ENCODE results near the gene C2orf80.
"Not testable (repeated sequence)": the region's sequence is repeated elsewhere in the genome, so short reads cannot be mapped to it uniquely, and the experiment has no call there.

C2orf80 gene

DNA sequence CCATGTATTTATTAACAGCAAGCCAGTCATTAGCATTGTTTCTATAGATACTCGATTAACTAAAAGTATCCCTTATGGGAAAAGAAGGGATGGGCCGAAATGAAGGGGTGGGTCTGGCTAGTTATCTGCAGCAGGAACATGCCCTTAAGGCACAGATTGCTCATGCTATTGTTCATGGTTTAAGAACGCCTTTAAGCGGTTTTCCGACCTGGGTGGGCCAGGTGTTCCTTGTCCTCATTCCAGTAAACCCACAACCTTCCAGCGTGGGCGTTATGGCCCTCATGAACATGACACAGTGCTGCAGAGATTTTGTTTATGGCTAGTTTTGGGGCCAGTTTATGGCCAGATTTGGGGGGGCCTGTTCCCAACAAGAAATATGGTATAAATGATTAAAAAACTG lies 51.5 kb downstream of the C2orf80 start:
- not testable (repeated sequence) for H3K36me3 ChIP-seq (ENCODE audit: control insufficient read depth, insufficient read depth, low read length); H3K4me3 ChIP-seq (ENCODE audit: insufficient read depth, low read depth, low read length, poor library complexity, severe bottlenecking); H3K9me3 ChIP-seq (ENCODE audit: control insufficient read depth, low read length); DNase-seq; H3K27ac ChIP-seq (ENCODE audit: insufficient read depth, low read length, poor library complexity, severe bottlenecking); H3K27me3 ChIP-seq (replicated peaks; ENCODE audit: control insufficient read depth, insufficient read depth, low read length, poor library complexity, severe bottlenecking); H3K4me1 ChIP-seq (ENCODE audit: control insufficient read depth, insufficient read depth, low read length, poor library complexity, severe bottlenecking)

DNA sequence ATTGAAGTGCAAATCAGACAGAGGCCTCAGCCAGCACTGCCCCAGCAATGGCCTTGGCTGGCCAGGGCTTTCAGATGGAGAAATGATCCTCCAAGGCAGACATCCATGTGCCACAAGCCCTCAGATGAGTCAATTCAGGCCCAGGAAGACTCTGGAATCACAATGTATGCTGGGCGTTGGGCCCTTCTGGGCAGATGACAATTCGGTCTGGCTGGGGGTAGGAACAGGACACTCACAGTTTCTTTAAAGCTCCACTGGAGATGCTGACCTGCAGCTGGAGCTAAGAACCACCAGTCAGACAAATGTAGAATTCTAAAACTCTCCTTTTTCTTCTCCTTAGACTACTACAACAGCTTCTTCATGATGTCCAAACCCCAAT lies 53.1 kb downstream of the C2orf80 start:
- Histone ChIP-seq H3K27me3 (replicated peaks; ENCODE audit: control insufficient read depth, insufficient read depth, low read length, poor library complexity, severe bottlenecking) (no peaks in the 10 kb centered on the region), H3K27ac (ENCODE audit: insufficient read depth, low read length, poor library complexity, severe bottlenecking) (no peak overlapping the region), H3K36me3 (ENCODE audit: control insufficient read depth, insufficient read depth, low read length) (no peaks in the 10 kb centered on the region), H3K4me3 (ENCODE audit: insufficient read depth, low read depth, low read length, poor library complexity, severe bottlenecking) (no peak overlapping the region), H3K4me1 (ENCODE audit: control insufficient read depth, insufficient read depth, low read length, poor library complexity, severe bottlenecking) (no peaks in the 10 kb centered on the region), H3K9me3 (ENCODE audit: control insufficient read depth, low read length) (no peaks in the 10 kb centered on the region)
- no peak for DNase-seq

DNA sequence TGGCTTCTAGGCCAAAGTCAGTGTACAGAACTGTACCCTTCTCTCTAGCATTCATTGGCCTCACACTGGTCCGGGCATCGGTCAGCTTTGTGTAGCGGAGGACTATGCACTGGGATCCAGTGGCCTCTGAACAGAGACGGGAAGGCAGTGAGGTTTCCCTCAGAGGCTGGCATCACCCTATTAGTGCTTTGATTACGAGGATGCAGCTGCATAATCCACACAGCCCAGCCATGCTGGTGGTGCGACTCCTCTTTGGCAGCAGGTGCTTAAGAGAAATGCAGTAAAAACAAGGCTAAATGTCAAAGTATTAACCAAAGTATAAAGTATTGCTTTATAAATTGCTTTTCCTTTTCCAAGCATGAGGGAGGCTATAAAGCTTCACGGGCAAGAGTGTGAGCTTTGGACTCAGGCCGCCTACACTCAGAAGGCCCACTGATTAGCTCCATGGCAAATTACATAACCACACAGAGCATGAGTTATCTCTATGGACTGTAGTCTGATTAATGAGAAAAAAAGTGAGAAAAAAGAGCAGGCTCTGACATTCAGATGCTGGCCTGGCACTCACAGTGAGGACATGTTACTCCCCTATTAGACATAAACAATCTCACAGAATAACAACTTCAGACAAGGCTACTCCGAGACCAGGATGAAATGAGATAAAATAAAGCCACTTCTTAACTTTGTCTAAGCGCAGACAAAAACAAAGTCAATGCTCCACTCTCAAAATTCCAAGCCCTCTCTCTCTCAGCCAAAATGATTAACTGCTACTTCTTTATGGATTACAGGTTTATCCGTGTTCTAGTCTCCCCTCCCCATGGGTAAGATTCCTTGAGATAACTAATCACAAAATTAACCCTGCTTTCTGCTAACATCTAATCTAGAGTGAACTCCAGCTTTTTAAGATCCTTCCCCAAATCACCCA lies 53.8 kb downstream of the C2orf80 start:
- no peaks in the 10 kb centered on the region for H3K4me1 ChIP-seq (ENCODE audit: control insufficient read depth, insufficient read depth, low read length, poor library complexity, severe bottlenecking)
- no peaks in the 10 kb centered on the region for H3K36me3 ChIP-seq (ENCODE audit: control insufficient read depth, insufficient read depth, low read length)
- no peak for DNase-seq
- H3K27ac ChIP-seq (ENCODE audit: insufficient read depth, low read length, poor library complexity, severe bottlenecking), result no peak overlapping the region
- H3K4me3 ChIP-seq (ENCODE audit: insufficient read depth, low read depth, low read length, poor library complexity, severe bottlenecking), result no peak overlapping the region
- no peaks in the 10 kb centered on the region for H3K27me3 ChIP-seq (replicated peaks; ENCODE audit: control insufficient read depth, insufficient read depth, low read length, poor library complexity, severe bottlenecking)
- no peaks in the 10 kb centered on the region for H3K9me3 ChIP-seq (ENCODE audit: control insufficient read depth, low read length)

DNA sequence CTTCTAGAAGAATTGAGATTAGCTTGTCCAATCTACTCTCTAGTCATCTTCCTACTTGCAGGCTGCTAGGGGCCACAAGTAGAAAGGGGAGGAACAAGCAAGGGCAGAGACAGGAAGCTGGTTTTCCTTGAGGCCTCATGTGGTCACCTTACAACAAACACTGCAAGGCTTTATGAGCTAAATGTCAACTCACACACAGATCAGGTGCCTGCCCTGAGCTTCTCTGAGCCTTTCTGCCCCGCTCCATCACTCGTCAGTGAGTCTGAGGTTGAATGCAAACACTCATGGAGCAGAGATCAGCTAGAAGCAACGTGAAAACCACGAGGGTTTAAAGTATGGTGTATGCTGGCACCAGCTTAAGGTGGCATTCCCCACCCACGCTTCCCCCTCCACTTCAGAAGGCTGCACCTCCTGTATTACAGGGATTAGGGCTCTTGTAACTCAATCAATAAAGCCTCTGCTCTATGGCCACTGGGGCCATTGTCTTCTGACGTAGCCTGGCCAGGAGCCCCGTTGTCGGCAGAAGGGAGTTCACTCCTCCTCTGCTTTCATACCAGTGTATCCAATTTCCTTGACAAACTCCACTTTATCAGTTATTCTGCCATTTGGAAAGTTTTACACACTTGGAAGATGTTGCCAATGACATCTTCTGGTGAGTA lies 54.8 kb downstream of the C2orf80 start:
- no peak overlapping the region for H3K27ac ChIP-seq (ENCODE audit: insufficient read depth, low read length, poor library complexity, severe bottlenecking)
- DNase-seq, result no peak

DNA sequence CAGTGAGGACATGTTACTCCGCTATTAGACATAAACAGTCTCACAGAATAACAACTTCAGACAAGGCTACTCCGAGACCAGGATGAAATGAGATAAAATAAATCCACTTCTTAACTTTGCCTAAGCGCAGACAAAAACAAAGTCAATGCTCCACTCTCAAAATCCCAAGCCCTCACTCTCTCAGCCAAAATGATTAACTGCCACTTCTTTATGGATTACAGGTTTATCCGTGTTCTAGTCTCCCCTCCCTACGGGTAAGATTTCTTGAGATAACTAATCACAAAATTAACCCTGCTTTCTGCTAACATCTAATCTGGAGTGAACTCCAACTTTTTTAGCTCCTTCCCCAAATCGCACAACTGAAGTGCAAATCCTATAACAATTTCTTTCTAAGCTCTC lies 59.1 kb downstream of the C2orf80 start:
- no peak for DNase-seq
- H3K36me3 ChIP-seq (ENCODE audit: control insufficient read depth, insufficient read depth, low read length), result no peaks in the 10 kb centered on the region
- no peak overlapping the region for H3K4me3 ChIP-seq (ENCODE audit: insufficient read depth, low read depth, low read length, poor library complexity, severe bottlenecking)
- no peaks in the 10 kb centered on the region for H3K4me1 ChIP-seq (ENCODE audit: control insufficient read depth, insufficient read depth, low read length, poor library complexity, severe bottlenecking)
- H3K9me3 ChIP-seq (ENCODE audit: control insufficient read depth, low read length), result no peaks in the 10 kb centered on the region
- H3K27me3 ChIP-seq (replicated peaks; ENCODE audit: control insufficient read depth, insufficient read depth, low read length, poor library complexity, severe bottlenecking), result no peaks in the 10 kb centered on the region
- H3K27ac ChIP-seq (ENCODE audit: insufficient read depth, low read length, poor library complexity, severe bottlenecking), result no peak overlapping the region

More for the DNA sequence above, 54.8 kb downstream of the C2orf80 start:
- H3K4me1 ChIP-seq (ENCODE audit: control insufficient read depth, insufficient read depth, low read length, poor library complexity, severe bottlenecking), result no peaks in the 10 kb centered on the region
- H3K4me3 ChIP-seq (ENCODE audit: insufficient read depth, low read depth, low read length, poor library complexity, severe bottlenecking), result no peak overlapping the region
- no peaks in the 10 kb centered on the region for H3K9me3 ChIP-seq (ENCODE audit: control insufficient read depth, low read length)
- no peaks in the 10 kb centered on the region for H3K36me3 ChIP-seq (ENCODE audit: control insufficient read depth, insufficient read depth, low read length)
- no peaks in the 10 kb centered on the region for H3K27me3 ChIP-seq (replicated peaks; ENCODE audit: control insufficient read depth, insufficient read depth, low read length, poor library complexity, severe bottlenecking)

DNA sequence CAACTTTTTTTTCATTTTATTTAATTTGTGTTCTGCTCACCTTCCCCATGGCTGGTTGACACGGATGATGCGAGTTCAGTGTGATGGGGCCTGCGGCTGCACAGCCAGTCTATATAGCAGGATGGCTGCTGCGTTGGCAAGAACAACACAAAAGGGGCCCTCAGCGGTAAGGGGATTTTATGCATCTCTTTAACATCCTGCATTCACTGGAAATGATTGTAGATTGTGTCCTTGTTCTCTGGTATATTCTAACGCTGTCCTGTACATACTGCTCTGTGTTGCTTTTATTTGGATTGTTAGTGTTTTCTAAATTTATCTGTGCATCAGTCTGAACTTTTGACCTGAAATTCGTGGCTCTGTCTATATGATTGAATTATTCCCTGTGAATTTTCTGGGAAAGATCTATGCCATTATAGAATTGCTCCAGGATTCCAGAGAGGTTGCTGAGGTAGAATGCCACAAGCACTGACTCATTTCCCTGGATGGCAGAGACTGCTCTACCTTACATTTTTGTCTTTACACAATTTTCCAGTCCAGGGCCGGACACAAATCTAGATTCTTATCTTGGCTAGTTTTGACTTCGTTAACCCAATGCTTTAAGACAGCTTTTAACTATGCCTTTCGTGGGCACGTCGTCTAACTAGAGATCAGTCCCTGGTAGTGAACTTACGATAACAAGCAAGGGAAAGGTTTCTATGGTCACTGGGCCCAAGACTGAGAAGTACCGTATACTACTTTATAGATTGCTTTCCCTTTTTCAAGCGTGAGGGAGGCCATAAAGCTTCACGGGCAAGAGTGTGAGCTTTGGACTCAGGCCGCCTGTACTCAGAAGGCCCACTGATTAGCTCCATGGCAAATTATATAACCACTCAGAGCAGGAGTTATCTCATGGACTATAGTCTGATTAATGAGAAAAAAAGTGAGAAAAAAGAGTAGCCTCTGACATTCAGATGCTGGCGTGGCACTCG lies 59.8 kb downstream of the C2orf80 start, which contains the start of gene CRYGC:
CRYGC (minus strand) TSS at position 85 of the 968 bp plus-strand sequence; CDS start at position 49, 36 bp downstream.
- Histone ChIP-seq H3K27ac (ENCODE audit: insufficient read depth, low read length, poor library complexity, severe bottlenecking) (no peak within 1 kb of the TSS), H3K27me3 (replicated peaks; ENCODE audit: control insufficient read depth, insufficient read depth, low read length, poor library complexity, severe bottlenecking) (no peaks in the 10 kb centered on the region), H3K4me3 (ENCODE audit: insufficient read depth, low read depth, low read length, poor library complexity, severe bottlenecking) (no peak within 1 kb of the TSS), H3K36me3 (ENCODE audit: control insufficient read depth, insufficient read depth, low read length) (no peaks in the 10 kb centered on the region), H3K9me3 (ENCODE audit: control insufficient read depth, low read length) (no peaks in the 10 kb centered on the region), H3K4me1 (ENCODE audit: control insufficient read depth, insufficient read depth, low read length, poor library complexity, severe bottlenecking) (no peaks in the 10 kb centered on the region)
- DNase-seq, result no peak

DNA sequence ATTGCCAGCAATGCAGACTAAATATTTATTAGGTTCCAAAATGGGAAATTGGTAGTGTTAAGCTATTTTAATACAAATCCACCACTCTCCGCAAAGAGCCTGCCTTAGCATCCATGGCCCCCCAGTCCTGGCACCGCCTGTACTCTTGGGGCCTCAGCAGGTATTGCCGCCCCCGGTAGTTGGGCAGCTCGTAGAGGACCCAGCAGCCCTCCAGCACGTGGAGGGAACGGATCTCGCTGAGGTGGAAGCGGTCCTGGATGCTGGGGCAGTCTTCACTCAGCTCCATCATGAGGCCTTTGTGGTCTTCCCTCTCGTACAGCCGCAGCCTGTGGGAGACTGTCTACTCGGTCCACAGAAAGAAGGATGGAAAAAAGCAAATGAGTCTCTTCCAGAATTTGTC lies 61.7 kb downstream of the C2orf80 start:
- H3K27ac ChIP-seq (ENCODE audit: insufficient read depth, low read length, poor library complexity, severe bottlenecking), result no peak overlapping the region

DNA sequence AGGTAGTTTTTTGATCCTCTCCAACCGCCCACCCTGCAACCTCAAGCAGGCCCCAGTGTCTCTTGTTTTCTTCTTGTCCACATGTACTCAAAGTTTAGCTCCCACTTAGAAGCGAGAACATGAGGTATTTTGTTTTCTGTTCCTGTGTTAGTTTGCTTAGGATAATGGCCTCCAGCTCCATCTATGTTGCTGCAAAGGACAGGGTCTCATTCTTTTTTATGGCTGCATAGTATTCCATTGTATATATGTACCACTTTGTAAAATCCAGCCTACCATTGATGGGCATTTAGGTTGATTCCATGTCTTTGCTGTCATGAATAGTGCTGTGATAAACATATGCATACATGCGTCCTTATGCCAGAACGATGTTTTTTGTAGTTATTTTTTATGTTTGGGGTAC lies 62.7 kb downstream of the C2orf80 start:
- Histone ChIP-seq H3K4me1 (ENCODE audit: control insufficient read depth, insufficient read depth, low read length, poor library complexity, severe bottlenecking) (no peaks in the 10 kb centered on the region), H3K27ac (ENCODE audit: insufficient read depth, low read length, poor library complexity, severe bottlenecking) (no peak overlapping the region), H3K27me3 (replicated peaks; ENCODE audit: control insufficient read depth, insufficient read depth, low read length, poor library complexity, severe bottlenecking) (no peaks in the 10 kb centered on the region), H3K9me3 (ENCODE audit: control insufficient read depth, low read length) (no peaks in the 10 kb centered on the region), H3K4me3 (ENCODE audit: insufficient read depth, low read depth, low read length, poor library complexity, severe bottlenecking) (no peak overlapping the region), H3K36me3 (ENCODE audit: control insufficient read depth, insufficient read depth, low read length) (no peaks in the 10 kb centered on the region)
- no peak for DNase-seq

More for the DNA sequence above, 61.7 kb downstream of the C2orf80 start:
- DNase-seq, result no peak
- H3K4me3 ChIP-seq (ENCODE audit: insufficient read depth, low read depth, low read length, poor library complexity, severe bottlenecking), result no peak overlapping the region
- no peaks in the 10 kb centered on the region for H3K4me1 ChIP-seq (ENCODE audit: control insufficient read depth, insufficient read depth, low read length, poor library complexity, severe bottlenecking)
- H3K27me3 ChIP-seq (replicated peaks; ENCODE audit: control insufficient read depth, insufficient read depth, low read length, poor library complexity, severe bottlenecking), result no peaks in the 10 kb centered on the region
- no peaks in the 10 kb centered on the region for H3K9me3 ChIP-seq (ENCODE audit: control insufficient read depth, low read length)
- no peaks in the 10 kb centered on the region for H3K36me3 ChIP-seq (ENCODE audit: control insufficient read depth, insufficient read depth, low read length)

DNA sequence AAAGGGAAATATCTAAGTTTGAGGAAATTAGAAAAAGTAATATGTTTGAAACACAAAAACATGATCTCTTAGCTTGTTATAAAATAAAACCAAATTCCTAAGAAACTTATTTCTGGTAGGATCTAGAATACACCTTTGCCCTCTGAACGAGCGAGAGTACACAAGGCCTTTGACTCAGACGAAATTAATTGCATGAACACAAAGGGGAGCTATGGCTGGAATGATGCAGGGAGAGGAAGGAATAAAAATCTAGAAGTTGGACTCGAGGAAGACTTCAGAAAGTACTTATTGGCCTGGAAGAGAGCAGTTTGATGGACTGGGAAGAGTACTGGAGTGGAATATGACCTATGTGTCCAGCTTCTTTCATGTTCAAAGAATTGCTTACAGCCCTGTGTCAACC lies 64.6 kb downstream of the C2orf80 start:
- Histone ChIP-seq H3K4me1 (ENCODE audit: control insufficient read depth, insufficient read depth, low read length, poor library complexity, severe bottlenecking) (no peaks in the 10 kb centered on the region), H3K27ac (ENCODE audit: insufficient read depth, low read length, poor library complexity, severe bottlenecking) (no peak overlapping the region), H3K36me3 (ENCODE audit: control insufficient read depth, insufficient read depth, low read length) (no peaks in the 10 kb centered on the region), H3K27me3 (replicated peaks; ENCODE audit: control insufficient read depth, insufficient read depth, low read length, poor library complexity, severe bottlenecking) (no peaks in the 10 kb centered on the region), H3K9me3 (ENCODE audit: control insufficient read depth, low read length) (no peaks in the 10 kb centered on the region), H3K4me3 (ENCODE audit: insufficient read depth, low read depth, low read length, poor library complexity, severe bottlenecking) (no peak overlapping the region)
- DNase-seq, result no peak

All from effector memory CD4-positive, alpha-beta T cell (primary cell).